Panc1 (cell line): ENCODE data around the gene APLP2. TPM values are rescaled to one million over a fixed set of nuclear protein-coding genes. Genes with fewer than 3 reads are reported as not detected.
A peak's percentile ranks its signal among the peaks of the same experiment; 100 is the strongest.

Experiments
- ATAC-seq: fragments of 200-7000 bp; cut with Tn5 transposase; 2 replicates; pipeline ENCODE4 v1.9.1; 2020; ENCODE audit warnings: mild to moderate bottlenecking, moderate library complexity
- BruUV-seq: library from RNA; stranded (reverse); fragments of 400-500 nt; replicated peaks from 2 replicates; lab custom pipeline; 2021; lab: Mats Ljungman, UMichigan
- CTCF ChIA-PET: fragments of 300-600 bp; sonication (Branson Sonifier 250); formaldehyde crosslinking; loops from one replicate; lab custom pipeline; 2022; ENCODE audit warnings: antibody characterized with exemption; lab: Charles Lee
- POLR2A ChIA-PET: fragments of 300-600 bp; sonication (Branson Sonifier 250); formaldehyde crosslinking; loops from one replicate; lab custom pipeline; 2022; ENCODE audit warnings: antibody characterized with exemption; lab: Charles Lee
- DNase-seq: peaks from one replicate; pipeline ENCODE4 v3.0.0-alpha.2; 2010; ENCODE audit warnings: low read depth, low spot score
- H3K27ac ChIP-seq: 2 replicates; pipeline ENCODE4 v1.5.1; 2011; ENCODE audit warnings: mild to moderate bottlenecking, low read length, inconsistent platforms
- H3K27me3 ChIP-seq: fragments of 200-500 bp; sonication (Bioruptor generic); 2 replicates; pipeline ENCODE4 v1.6.0; 2014; ENCODE audit warnings: low read length, inconsistent platforms; ENCODE audit not compliant: control insufficient read depth, insufficient read depth
- H3K36me3 ChIP-seq: fragments of 200-500 bp; sonication (Bioruptor generic); 2 replicates; pipeline ENCODE4 v1.5.1; 2014; ENCODE audit warnings: inconsistent platforms, mild to moderate bottlenecking, low read length, moderate library complexity; ENCODE audit not compliant: control insufficient read depth, insufficient read depth
- H3K4me1 ChIP-seq: 2 replicates; pipeline ENCODE4 v1.5.1; 2011; ENCODE audit warnings: inconsistent platforms, mild to moderate bottlenecking, low read length, moderate library complexity; ENCODE audit not compliant: control insufficient read depth, insufficient read depth
- H3K4me3 ChIP-seq, 2 experiments: 2 replicates each; pipeline ENCODE4 v1.5.1; 2011 to 2012; ENCODE audit warnings: low read depth in 2 of 2, low read length in 2 of 2, mild to moderate bottlenecking in 2 of 2, inconsistent platforms in 1 of 2, moderate library complexity in 1 of 2
- H3K9me3 ChIP-seq: fragments of 200-500 bp; sonication (Bioruptor generic); 2 replicates; pipeline ENCODE4 v1.5.1; 2014; ENCODE audit warnings: low read depth, mild to moderate bottlenecking, inconsistent platforms, low read length, moderate library complexity; ENCODE audit not compliant: control insufficient read depth, insufficient read depth
- POLR2AphosphoS5 ChIP-seq: IDR thresholded peaks from 2 replicates; pipeline ENCODE4 v1.6.1; 2012; ENCODE audit warnings: mild to moderate bottlenecking, low read depth, low read length, moderate library complexity
- SIN3A ChIP-seq: IDR thresholded peaks from 2 replicates; pipeline ENCODE4 v1.6.1; 2012; ENCODE audit warnings: low read depth, mild to moderate bottlenecking, low read length, moderate library complexity, borderline replicate concordance; ENCODE audit not compliant: insufficient read depth
- TCF7L2 ChIP-seq: IDR thresholded peaks from 2 replicates; pipeline ENCODE4 v1.6.1; 2011; ENCODE audit warnings: mild to moderate bottlenecking, low read depth, low read length, inconsistent platforms
- in situ Hi-C: cut with HindIII; loops from 2 replicates; pipeline ENCODE4 v1.10.0; 2016; ENCODE audit warnings: low sequenced_read_pairs, low pct_unique_long_range_greater_than_20kb
- intact Hi-C: fragments of 100-400 bp; cut with micrococcal nuclease; formaldehyde crosslinking; loops from one replicate; pipeline ENCODE4 v1.10.0; 2022; ENCODE audit not compliant: unreplicated experiment
- total RNA-seq: library from RNA; stranded (reverse); gene quantifications from one replicate; pipeline ENCODE4 v1.2.1, GENCODE V29; 2021; ENCODE audit not compliant: unreplicated experiment
- TF ChIP-seq, protein P1 (sequence below): fragments of 450-650 bp; IDR thresholded peaks from 2 replicates; pipeline ENCODE4 v1.5.1; 2017; ENCODE audit warnings: mild to moderate bottlenecking
- TF ChIP-seq, protein P2 (sequence below), 2 experiments: IDR thresholded peaks; 2 replicates each; pipeline ENCODE4 v1.6.1; 2011 to 2012; ENCODE audit warnings: low read depth in 2 of 2, control low read depth in 1 of 2, low read length in 1 of 2, mild to moderate bottlenecking in 1 of 2, moderate library complexity in 1 of 2; ENCODE audit not compliant: insufficient read depth in 1 of 2

The APLP2 gene
- total RNA-seq, 1 experiment from 2014 or later, result 589 TPM

DNA sequence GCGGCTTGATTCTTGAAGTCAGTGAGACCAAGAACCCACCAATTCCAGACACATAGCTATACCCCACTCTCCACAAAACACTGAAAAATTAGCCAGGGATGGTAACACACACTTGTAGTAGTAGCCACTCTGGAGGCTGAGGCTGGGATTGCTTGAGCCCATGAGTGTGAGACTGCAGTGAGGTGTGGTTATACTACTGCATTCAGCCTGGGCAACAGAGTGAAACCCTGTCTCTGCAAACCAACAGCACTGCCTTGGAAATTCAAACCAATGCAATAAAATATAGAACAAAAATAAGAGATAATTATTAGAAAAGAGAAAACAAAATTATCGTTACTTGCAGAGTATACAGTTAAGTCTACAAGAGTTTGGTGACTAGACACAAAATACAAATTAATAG, 46.9 kb upstream of the APLP2 start:
- DNase-seq (no peak), ATAC-seq (peak; percentile 62; the same call in 1 of the 2 replicates)
- intact Hi-C loops (no loop called here), in situ Hi-C loops (no loop called here)
- CTCF ChIA-PET, result no interaction called here
- Histone ChIP-seq H3K36me3 (no peaks in the 10 kb centered on the region), H3K27ac (no peak overlapping the region), H3K4me3 (no peak overlapping the region), H3K9me3 (no peaks in the 10 kb centered on the region), H3K4me1 (peaks cover 17% of the 10 kb centered on the region), H3K27me3 (no peaks in the 10 kb centered on the region)
- TF ChIP-seq, protein P1, sequence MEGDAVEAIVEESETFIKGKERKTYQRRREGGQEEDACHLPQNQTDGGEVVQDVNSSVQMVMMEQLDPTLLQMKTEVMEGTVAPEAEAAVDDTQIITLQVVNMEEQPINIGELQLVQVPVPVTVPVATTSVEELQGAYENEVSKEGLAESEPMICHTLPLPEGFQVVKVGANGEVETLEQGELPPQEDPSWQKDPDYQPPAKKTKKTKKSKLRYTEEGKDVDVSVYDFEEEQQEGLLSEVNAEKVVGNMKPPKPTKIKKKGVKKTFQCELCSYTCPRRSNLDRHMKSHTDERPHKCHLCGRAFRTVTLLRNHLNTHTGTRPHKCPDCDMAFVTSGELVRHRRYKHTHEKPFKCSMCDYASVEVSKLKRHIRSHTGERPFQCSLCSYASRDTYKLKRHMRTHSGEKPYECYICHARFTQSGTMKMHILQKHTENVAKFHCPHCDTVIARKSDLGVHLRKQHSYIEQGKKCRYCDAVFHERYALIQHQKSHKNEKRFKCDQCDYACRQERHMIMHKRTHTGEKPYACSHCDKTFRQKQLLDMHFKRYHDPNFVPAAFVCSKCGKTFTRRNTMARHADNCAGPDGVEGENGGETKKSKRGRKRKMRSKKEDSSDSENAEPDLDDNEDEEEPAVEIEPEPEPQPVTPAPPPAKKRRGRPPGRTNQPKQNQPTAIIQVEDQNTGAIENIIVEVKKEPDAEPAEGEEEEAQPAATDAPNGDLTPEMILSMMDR, result no peak
- no peak for TF ChIP-seq SIN3A
- no peak for TF ChIP-seq TCF7L2
- TF ChIP-seq, protein P2, sequence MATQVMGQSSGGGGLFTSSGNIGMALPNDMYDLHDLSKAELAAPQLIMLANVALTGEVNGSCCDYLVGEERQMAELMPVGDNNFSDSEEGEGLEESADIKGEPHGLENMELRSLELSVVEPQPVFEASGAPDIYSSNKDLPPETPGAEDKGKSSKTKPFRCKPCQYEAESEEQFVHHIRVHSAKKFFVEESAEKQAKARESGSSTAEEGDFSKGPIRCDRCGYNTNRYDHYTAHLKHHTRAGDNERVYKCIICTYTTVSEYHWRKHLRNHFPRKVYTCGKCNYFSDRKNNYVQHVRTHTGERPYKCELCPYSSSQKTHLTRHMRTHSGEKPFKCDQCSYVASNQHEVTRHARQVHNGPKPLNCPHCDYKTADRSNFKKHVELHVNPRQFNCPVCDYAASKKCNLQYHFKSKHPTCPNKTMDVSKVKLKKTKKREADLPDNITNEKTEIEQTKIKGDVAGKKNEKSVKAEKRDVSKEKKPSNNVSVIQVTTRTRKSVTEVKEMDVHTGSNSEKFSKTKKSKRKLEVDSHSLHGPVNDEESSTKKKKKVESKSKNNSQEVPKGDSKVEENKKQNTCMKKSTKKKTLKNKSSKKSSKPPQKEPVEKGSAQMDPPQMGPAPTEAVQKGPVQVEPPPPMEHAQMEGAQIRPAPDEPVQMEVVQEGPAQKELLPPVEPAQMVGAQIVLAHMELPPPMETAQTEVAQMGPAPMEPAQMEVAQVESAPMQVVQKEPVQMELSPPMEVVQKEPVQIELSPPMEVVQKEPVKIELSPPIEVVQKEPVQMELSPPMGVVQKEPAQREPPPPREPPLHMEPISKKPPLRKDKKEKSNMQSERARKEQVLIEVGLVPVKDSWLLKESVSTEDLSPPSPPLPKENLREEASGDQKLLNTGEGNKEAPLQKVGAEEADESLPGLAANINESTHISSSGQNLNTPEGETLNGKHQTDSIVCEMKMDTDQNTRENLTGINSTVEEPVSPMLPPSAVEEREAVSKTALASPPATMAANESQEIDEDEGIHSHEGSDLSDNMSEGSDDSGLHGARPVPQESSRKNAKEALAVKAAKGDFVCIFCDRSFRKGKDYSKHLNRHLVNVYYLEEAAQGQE (IDR thresholded peaks at IDR 0.05; ENCODE audit: insufficient read depth in 1 of 2, low read depth in 2 of 2, low read length in 1 of 2), result no peak
- no peak for TF ChIP-seq POLR2AphosphoS5
- POLR2A ChIA-PET, result interaction anchor here (0.6 kb wide), 1 partner anchor 9 kb away, joined by 4 read pairs; no protein-coding TSS in a partner anchor
- no TSS peak for BruUV-seq

DNA sequence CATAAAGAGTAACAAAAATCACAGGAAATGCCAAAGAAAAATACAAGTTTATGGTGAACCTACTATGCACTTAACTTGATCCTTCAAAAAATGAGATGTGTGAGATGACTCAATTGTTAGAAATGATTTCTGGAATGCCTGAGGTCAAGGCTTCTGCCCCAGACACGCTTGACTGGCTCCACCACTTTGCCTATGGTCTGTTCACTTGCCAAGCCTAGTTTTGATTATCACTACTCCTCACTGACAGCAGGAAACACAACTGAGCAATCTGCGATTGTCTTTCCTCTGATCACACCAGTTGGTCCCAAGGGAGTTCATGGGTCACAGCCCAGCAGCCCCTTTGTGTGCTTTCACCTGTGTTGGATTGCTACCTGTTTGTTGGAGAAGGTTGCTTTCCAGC, 46.5 kb upstream of the APLP2 start:
- POLR2A ChIA-PET, result interaction anchor here (0.6 to 0.7 kb wide), 2 partner anchors 9 to 980 kb away, joined by 4 read pairs; no protein-coding TSS in a partner anchor
- no peaks in the 10 kb centered on the region for H3K27me3 ChIP-seq
- TF ChIP-seq TCF7L2, result peak; percentile 53; the same call in 1 of the 2 replicates
- TF ChIP-seq, protein P1, result no peak
- no peaks in the 10 kb centered on the region for H3K9me3 ChIP-seq
- H3K4me1 ChIP-seq, result peaks cover 17% of the 10 kb centered on the region
- in situ Hi-C loops, result no loop called here
- intact Hi-C loops, result no loop called here
- H3K36me3 ChIP-seq, result no peaks in the 10 kb centered on the region
- CTCF ChIA-PET, result no interaction called here
- no peak overlapping the region for H3K4me3 ChIP-seq
- DNase-seq (peak; percentile 47), ATAC-seq (peak; percentile 87)
- H3K27ac ChIP-seq, result peak overlapping the region; percentile 67
- no TSS peak for BruUV-seq
